GM18867 (cell line): ENCODE measurements around the gene DIAPH1.

Source experiments
- ATAC-seq: cut with Tn5 transposase; IDR thresholded peaks from one replicate; pipeline ENCODE4 v1.9.1; 2021; ENCODE audit warnings: mild to moderate bottlenecking, moderate library complexity; ENCODE audit not compliant: unreplicated experiment

Gene DIAPH1

GRCh38 chr5:141640051-141640415, 21.2 kb upstream of the DIAPH1 start:
- ATAC-seq: no peak

- no peak for ATAC-seq
These were observed 20.7 kb upstream of the DIAPH1 start for GRCh38 chr5:141639357-141640050.

- ATAC-seq: no peak
These were observed 20.0 kb upstream of the DIAPH1 start for GRCh38 chr5:141638771-141639170.

- ATAC-seq: peak; percentile 28
These were observed 19.1 kb upstream of the DIAPH1 start for GRCh38 chr5:141637767-141638419.

- ATAC-seq: peak; percentile 23
These were observed 18.4 kb upstream of the DIAPH1 start for GRCh38 chr5:141637123-141637766.

GRCh38 chr5:141636413-141637122, 17.8 kb upstream of the DIAPH1 start, which contains the start of the genes HDAC3 and RELL2:
TSS of gene HDAC3 (minus strand) at chr5:141636849. CDS start at chr5:141636790, 59 bp downstream.
TSS of gene RELL2 (plus strand) at chr5:141636997. CDS start at chr5:141638226, 1,229 bp downstream.
- peak; percentile 69 for ATAC-seq

- no peak for ATAC-seq
These were observed 17.3 kb upstream of the DIAPH1 start for GRCh38 chr5:141636106-141636412.

GRCh38 chr5:141635646-141636045, 16.8 kb upstream of the DIAPH1 start:
- no peak for ATAC-seq

GRCh38 chr5:141634720-141635119, 15.9 kb upstream of the DIAPH1 start:
- ATAC-seq: no peak

- peak; percentile 64 for ATAC-seq
These were observed 15.2 kb upstream of the DIAPH1 start for GRCh38 chr5:141633871-141634561.

GRCh38 chr5:141632650-141633049, 13.8 kb upstream of the DIAPH1 start:
- no peak for ATAC-seq

GRCh38 chr5:141630570-141631140, 11.9 kb upstream of the DIAPH1 start:
- ATAC-seq: no peak

GRCh38 chr5:141628175-141628788, 9.5 kb upstream of the DIAPH1 start:
- ATAC-seq: no peak

GRCh38 chr5:141623611-141624010, 4.8 kb upstream of the DIAPH1 start:
- ATAC-seq: no peak

- peak; percentile 56 for ATAC-seq
These were observed 4.4 kb upstream of the DIAPH1 start for GRCh38 chr5:141623186-141623585.

GRCh38 chr5:141618030-141618803, 583 bp downstream of the DIAPH1 start:
- peak; percentile 26 for ATAC-seq

GRCh38 chr5:141617682-141618029, 1.1 kb downstream of the DIAPH1 start:
- ATAC-seq: no peak

- no peak for ATAC-seq
These were observed 1.7 kb downstream of the DIAPH1 start for GRCh38 chr5:141617128-141617527.

- no peak for ATAC-seq
These were observed 2.6 kb downstream of the DIAPH1 start for GRCh38 chr5:141615991-141616720.
